HEK293 (cell line): Measurements from ENCODE around the gene SYTL5.

Source experiments
- CTCF ChIA-PET: fragments of 350-600 bp; formaldehyde crosslinking; extraction: SDS; loops from one replicate; lab custom pipeline; 2021; ENCODE audit warnings: antibody characterized with exemption; lab: Yijun Ruan, JAX
- POLR2A ChIA-PET: fragments of 300-600 bp; formaldehyde crosslinking; extraction: SDS; loops from one replicate; lab custom pipeline; 2020; ENCODE audit warnings: antibody characterized with exemption, inconsistent platforms; lab: Yijun Ruan, JAX
- H3K27ac ChIP-seq: fragments of 200-500 bp; sonication (Bioruptor generic); 2 replicates; pipeline ENCODE4 v1.5.1; 2014; ENCODE audit warnings: low read depth, low read length, control low read depth, inconsistent platforms; ENCODE audit errors: extremely low read depth
- H3K36me3 ChIP-seq, 2 experiments: fragments of 200-500 bp in 1 of 2; sonication (Bioruptor generic) in 1 of 2; 1 replicate in 1 of 2; 2 replicates in 1 of 2; pipeline ENCODE4 v1.5.1; 2014 to 2017; ENCODE audit warnings: inconsistent platforms in 2 of 2, low read length in 2 of 2; ENCODE audit not compliant: control insufficient read depth in 2 of 2, insufficient read depth in 1 of 2
- H3K4me1 ChIP-seq: fragments of 200-500 bp; sonication (Bioruptor generic); 2 replicates; pipeline ENCODE4 v1.5.1; 2014; ENCODE audit warnings: mild to moderate bottlenecking, low read length, inconsistent platforms; ENCODE audit not compliant: control insufficient read depth, insufficient read depth
- H3K4me3 ChIP-seq: 2 replicates; pipeline ENCODE4 v1.5.1; 2011; ENCODE audit warnings: low read depth, mild to moderate bottlenecking, control low read depth, low read length, moderate library complexity
- H3K9me3 ChIP-seq: fragments of 200-500 bp; sonication (Bioruptor generic); 2 replicates; pipeline ENCODE4 v1.5.1; 2014; ENCODE audit warnings: low read depth, low read length, inconsistent platforms; ENCODE audit not compliant: control insufficient read depth, insufficient read depth
- BCL11A ChIP-seq: fragments of 450-650 bp; formaldehyde crosslinking; IDR thresholded peaks from 2 replicates; pipeline ENCODE4 v1.5.1; 2016; ENCODE audit warnings: low read depth, missing biosample characterization, missing genetic modification characterization
- EGR2 ChIP-seq: fragments of 450-650 bp; formaldehyde crosslinking; IDR thresholded peaks from 2 replicates; pipeline ENCODE4 v1.5.1; 2016; ENCODE audit warnings: low read depth, missing biosample characterization, missing genetic modification characterization
- KLF1 ChIP-seq: fragments of 450-650 bp; formaldehyde crosslinking; IDR thresholded peaks from 2 replicates; pipeline ENCODE4 v1.5.1; 2016; ENCODE audit warnings: missing biosample characterization, missing genetic modification characterization
- KLF10 ChIP-seq: fragments of 450-650 bp; IDR thresholded peaks from 2 replicates; pipeline ENCODE4 v1.5.1; 2018; ENCODE audit warnings: missing biosample characterization, mild to moderate bottlenecking, missing genetic modification characterization
- MZF1 ChIP-seq: fragments of 450-650 bp; formaldehyde crosslinking; IDR thresholded peaks from 2 replicates; pipeline ENCODE4 v1.5.1; 2017; ENCODE audit warnings: missing biosample characterization, missing genetic modification characterization, borderline replicate concordance
- SCRT1 ChIP-seq: fragments of 450-650 bp; formaldehyde crosslinking; IDR thresholded peaks from 2 replicates; pipeline ENCODE4 v1.5.1; 2016; ENCODE audit warnings: missing biosample characterization, missing genetic modification characterization, borderline replicate concordance
- YY2 ChIP-seq: fragments of 450-650 bp; formaldehyde crosslinking; IDR thresholded peaks from 2 replicates; pipeline ENCODE4 v1.5.1; 2016; ENCODE audit warnings: missing biosample characterization, missing genetic modification characterization
- ZBTB26 ChIP-seq: fragments of 450-650 bp; formaldehyde crosslinking; optimal IDR thresholded peaks from 2 replicates; pipeline ENCODE3; 2016; ENCODE audit warnings: missing biosample characterization, mild to moderate bottlenecking, missing genetic modification characterization
- ZBTB48 ChIP-seq: fragments of 450-650 bp; formaldehyde crosslinking; IDR thresholded peaks from 2 replicates; pipeline ENCODE4 v1.5.1; 2016; ENCODE audit warnings: missing biosample characterization, missing genetic modification characterization
- ZBTB7A ChIP-seq: fragments of 450-650 bp; formaldehyde crosslinking; IDR thresholded peaks from 2 replicates; pipeline ENCODE4 v1.5.1; 2016; ENCODE audit warnings: low read depth, missing biosample characterization, missing genetic modification characterization
- ZNF155 ChIP-seq: fragments of 450-650 bp; formaldehyde crosslinking; IDR thresholded peaks from 2 replicates; pipeline ENCODE4 v1.5.1; 2016; ENCODE audit warnings: missing biosample characterization, missing genetic modification characterization
- ZNF23 ChIP-seq: fragments of 450-650 bp; formaldehyde crosslinking; IDR thresholded peaks from 2 replicates; pipeline ENCODE4 v1.5.1; 2016; ENCODE audit warnings: missing biosample characterization, missing genetic modification characterization, borderline replicate concordance
- ZNF302 ChIP-seq: fragments of 450-650 bp; formaldehyde crosslinking; IDR thresholded peaks from 2 replicates; pipeline ENCODE4 v1.5.1; 2016; ENCODE audit warnings: missing biosample characterization, missing genetic modification characterization, low read depth
- ZNF555 ChIP-seq: fragments of 450-650 bp; formaldehyde crosslinking; conservative IDR thresholded peaks from 2 replicates; pipeline ENCODE4 v1.5.1; 2017; ENCODE audit warnings: missing biosample characterization, mild to moderate bottlenecking, missing genetic modification characterization, inconsistent platforms
- ZNF626 ChIP-seq: fragments of 450-650 bp; sonication (Bioruptor Pico); formaldehyde crosslinking; IDR thresholded peaks from 2 replicates; pipeline ENCODE4 v1.5.1; 2018; ENCODE audit warnings: missing biosample characterization, missing genetic modification characterization, inconsistent platforms
- ZNF660 ChIP-seq: fragments of 450-650 bp; IDR thresholded peaks from 2 replicates; pipeline ENCODE4 v1.5.1; 2018; ENCODE audit warnings: missing biosample characterization, mild to moderate bottlenecking, missing genetic modification characterization
- ZNF670 ChIP-seq: fragments of 450-650 bp; formaldehyde crosslinking; IDR thresholded peaks from 2 replicates; pipeline ENCODE4 v1.5.1; 2016; ENCODE audit warnings: missing biosample characterization, missing genetic modification characterization, low read depth
- ZSCAN23 ChIP-seq: fragments of 450-650 bp; formaldehyde crosslinking; IDR thresholded peaks from 2 replicates; pipeline ENCODE4 v1.5.1; 2016; ENCODE audit warnings: missing biosample characterization, missing genetic modification characterization
- TF ChIP-seq, protein P1 (sequence below): fragments of 450-650 bp; formaldehyde crosslinking; IDR thresholded peaks from 2 replicates; pipeline ENCODE4 v1.5.1; 2017; ENCODE audit warnings: missing biosample characterization, mild to moderate bottlenecking, missing genetic modification characterization, moderate library complexity
- TF ChIP-seq, protein P2 (sequence below): fragments of 450-650 bp; formaldehyde crosslinking; IDR thresholded peaks from 2 replicates; pipeline ENCODE4 v1.5.1; 2016; ENCODE audit warnings: missing biosample characterization, missing genetic modification characterization

Gene SYTL5

DNA sequence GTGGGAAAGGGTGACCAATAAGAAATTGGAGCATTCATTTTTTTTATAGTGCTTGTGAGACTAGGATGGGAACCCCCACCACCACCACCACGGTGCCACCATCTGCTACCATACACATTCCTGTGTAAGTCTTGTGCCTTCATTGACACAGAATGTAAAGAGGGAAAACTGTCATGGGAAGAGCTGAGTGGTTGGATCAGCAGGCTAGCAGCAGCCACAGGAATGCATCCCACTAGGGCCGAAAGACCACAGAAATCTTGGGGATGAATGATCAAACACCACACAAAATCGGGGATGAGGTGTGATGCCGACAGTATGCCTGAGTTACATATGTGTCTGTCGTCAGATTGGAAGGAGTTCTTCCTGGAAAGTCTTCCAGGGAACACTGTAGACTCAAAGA, 145.1 kb downstream of the SYTL5 start:
- CTCF ChIA-PET, result interaction anchor here (1.2 to 2.4 kb wide), 3 partner anchors 9 to 15 kb away, joined by 3 to 8 read pairs (median 3); no protein-coding TSS in a partner anchor

GRCh38 chrX:38154340-38154739, 148.0 kb downstream of the SYTL5 start:
- Histone ChIP-seq H3K9me3 (no peaks in the 10 kb centered on the region), H3K36me3 (no peaks in the 10 kb centered on the region), H3K4me3 (no peak overlapping the region), H3K27ac (no peak overlapping the region), H3K4me1 (no peaks in the 10 kb centered on the region)
- ChIA-PET POLR2A (no interaction called here), CTCF (interaction anchor here (0.5 kb wide), 1 partner anchor 329 kb away, joined by 3 read pairs; no protein-coding TSS in a partner anchor)
- TF ChIP-seq ZNF660 (tag by site-specific recombination) (no peak), ZNF23 (tag by site-specific recombination) (no peak), KLF10 (no peak), ZNF302 (tag by site-specific recombination) (no peak), ZSCAN23 (tag by site-specific recombination) (no peak), ZBTB26 (tag by site-specific recombination) (no peak), ZNF626 (tag by site-specific recombination) (no peak), SCRT1 (no peak), MZF1 (no peak), BCL11A (tag by site-specific recombination) (no peak)
- TF ChIP-seq, protein P1, sequence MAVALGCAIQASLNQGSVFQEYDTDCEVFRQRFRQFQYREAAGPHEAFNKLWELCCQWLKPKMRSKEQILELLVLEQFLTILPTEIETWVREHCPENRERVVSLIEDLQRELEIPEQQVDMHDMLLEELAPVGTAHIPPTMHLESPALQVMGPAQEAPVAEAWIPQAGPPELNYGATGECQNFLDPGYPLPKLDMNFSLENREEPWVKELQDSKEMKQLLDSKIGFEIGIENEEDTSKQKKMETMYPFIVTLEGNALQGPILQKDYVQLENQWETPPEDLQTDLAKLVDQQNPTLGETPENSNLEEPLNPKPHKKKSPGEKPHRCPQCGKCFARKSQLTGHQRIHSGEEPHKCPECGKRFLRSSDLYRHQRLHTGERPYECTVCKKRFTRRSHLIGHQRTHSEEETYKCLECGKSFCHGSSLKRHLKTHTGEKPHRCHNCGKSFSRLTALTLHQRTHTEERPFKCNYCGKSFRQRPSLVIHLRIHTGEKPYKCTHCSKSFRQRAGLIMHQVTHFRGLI (tag by site-specific recombination), result no peak

More for the DNA sequence above, 145.1 kb downstream of the SYTL5 start:
- H3K36me3 ChIP-seq, result no peaks in the 10 kb centered on the region
- POLR2A ChIA-PET, result no interaction called here
- TF ChIP-seq EGR2 (tag by site-specific recombination) (no peak), KLF1 (tag by site-specific recombination) (no peak), ZNF670 (tag by site-specific recombination) (no peak), ZBTB7A (no peak), ZBTB48 (tag by site-specific recombination) (no peak), ZNF155 (no peak)
- TF ChIP-seq, protein P2, sequence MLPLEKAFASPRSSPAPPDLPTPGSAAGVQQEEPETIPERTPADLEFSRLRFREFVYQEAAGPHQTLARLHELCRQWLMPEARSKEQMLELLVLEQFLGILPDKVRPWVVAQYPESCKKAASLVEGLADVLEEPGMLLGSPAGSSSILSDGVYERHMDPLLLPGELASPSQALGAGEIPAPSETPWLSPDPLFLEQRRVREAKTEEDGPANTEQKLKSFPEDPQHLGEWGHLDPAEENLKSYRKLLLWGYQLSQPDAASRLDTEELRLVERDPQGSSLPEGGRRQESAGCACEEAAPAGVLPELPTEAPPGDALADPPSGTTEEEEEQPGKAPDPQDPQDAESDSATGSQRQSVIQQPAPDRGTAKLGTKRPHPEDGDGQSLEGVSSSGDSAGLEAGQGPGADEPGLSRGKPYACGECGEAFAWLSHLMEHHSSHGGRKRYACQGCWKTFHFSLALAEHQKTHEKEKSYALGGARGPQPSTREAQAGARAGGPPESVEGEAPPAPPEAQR (tag by site-specific recombination), result no peak
- no peak overlapping the region for H3K27ac ChIP-seq
- H3K9me3 ChIP-seq, result no peaks in the 10 kb centered on the region
- H3K4me1 ChIP-seq, result no peaks in the 10 kb centered on the region
- H3K4me3 ChIP-seq, result no peak overlapping the region

DNA sequence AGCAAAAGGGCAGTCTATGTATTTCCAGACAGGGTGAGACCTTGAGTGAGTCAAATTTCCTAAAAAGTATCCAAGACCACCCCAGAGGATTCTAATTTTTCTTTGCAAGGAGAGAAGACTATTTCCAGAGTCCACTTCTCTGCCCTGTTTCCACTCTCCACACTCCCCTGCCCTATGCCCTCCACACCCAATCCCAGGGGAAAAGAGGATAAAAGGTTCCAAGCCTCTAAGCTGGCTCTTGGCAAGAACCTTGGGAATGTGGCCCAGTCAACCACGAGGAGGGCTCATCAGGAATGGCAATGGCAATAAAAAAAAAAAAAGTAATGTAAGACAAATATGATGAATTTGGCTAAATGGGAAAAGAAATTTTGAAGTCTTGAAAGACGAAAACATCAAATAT, 148.5 kb downstream of the SYTL5 start:
- no peaks in the 10 kb centered on the region for H3K36me3 ChIP-seq
- no peaks in the 10 kb centered on the region for H3K9me3 ChIP-seq
- no peaks in the 10 kb centered on the region for H3K4me1 ChIP-seq
- CTCF ChIA-PET, result interaction anchor here (0.5 kb wide), 1 partner anchor 330 kb away, joined by 3 read pairs; no protein-coding TSS in a partner anchor
- H3K27ac ChIP-seq, result no peak overlapping the region
- TF ChIP-seq YY2 (tag by site-specific recombination), result no peak
- TF ChIP-seq ZNF555 (tag by site-specific recombination), result no peak
- no peak overlapping the region for H3K4me3 ChIP-seq
- POLR2A ChIA-PET, result no interaction called here
